ENCODE measurements around the gene CPNE8.

DNA sequence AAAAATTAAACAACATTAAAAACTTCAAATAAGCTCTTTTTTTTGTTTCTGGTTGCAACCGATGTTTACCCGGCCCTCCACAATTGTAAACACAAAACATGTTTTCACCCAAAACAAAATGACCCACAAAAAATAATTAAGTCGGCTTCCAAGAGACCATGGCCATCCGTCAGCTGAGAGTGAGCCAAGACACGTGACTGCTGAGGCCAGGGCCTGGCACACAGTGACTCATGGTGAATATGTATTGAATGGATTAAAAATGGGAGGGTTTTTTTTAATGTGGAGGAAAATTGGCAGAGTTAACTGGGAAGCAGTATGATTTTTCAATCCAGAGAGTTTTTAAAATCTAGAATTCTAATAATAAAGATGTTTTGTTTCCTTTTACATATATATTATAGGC, 13.8 kb upstream of the CPNE8 start:
- TF ChIP-seq, protein P1, sequence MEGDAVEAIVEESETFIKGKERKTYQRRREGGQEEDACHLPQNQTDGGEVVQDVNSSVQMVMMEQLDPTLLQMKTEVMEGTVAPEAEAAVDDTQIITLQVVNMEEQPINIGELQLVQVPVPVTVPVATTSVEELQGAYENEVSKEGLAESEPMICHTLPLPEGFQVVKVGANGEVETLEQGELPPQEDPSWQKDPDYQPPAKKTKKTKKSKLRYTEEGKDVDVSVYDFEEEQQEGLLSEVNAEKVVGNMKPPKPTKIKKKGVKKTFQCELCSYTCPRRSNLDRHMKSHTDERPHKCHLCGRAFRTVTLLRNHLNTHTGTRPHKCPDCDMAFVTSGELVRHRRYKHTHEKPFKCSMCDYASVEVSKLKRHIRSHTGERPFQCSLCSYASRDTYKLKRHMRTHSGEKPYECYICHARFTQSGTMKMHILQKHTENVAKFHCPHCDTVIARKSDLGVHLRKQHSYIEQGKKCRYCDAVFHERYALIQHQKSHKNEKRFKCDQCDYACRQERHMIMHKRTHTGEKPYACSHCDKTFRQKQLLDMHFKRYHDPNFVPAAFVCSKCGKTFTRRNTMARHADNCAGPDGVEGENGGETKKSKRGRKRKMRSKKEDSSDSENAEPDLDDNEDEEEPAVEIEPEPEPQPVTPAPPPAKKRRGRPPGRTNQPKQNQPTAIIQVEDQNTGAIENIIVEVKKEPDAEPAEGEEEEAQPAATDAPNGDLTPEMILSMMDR (conservative IDR thresholded peaks at IDR 0.05; ENCODE audit: low read depth, low read length) = no peak
- TF ChIP-seq EZH2 (IDR thresholded peaks at IDR 0.05; ENCODE audit: low read length, unreplicated experiment) = no peak

Measured in PC-3 (cell line).